ENCODE results near the gene NIPBL. TPM values are rescaled to one million over a fixed set of nuclear protein-coding genes. Genes with fewer than 3 reads are reported as not detected.
"Not testable (repeated sequence)": the region's sequence is repeated elsewhere in the genome, so short reads cannot be mapped to it uniquely, and the experiment has no call there.

NIPBL gene
- total and polyA plus RNA-seq, 7 donors, result 7.6 to 66.4 (median 53.5) TPM

GRCh38 chr5:36998578-36998977, 122.0 kb downstream of the NIPBL start:
- WGBS, 2 donors, result 87 to 89% methylated on average over 1 of the region's 1 CpG
- intact Hi-C loops (cut with DNase I), result no loop called here
- no peak overlapping the region for H3K4me3 ChIP-seq
- DNase-seq, result no peak
- no peak overlapping the region for H3K27ac ChIP-seq
- peaks cover 3 to 61% (median 11%) of the 10 kb centered on the region in 4 donors for H3K36me3 ChIP-seq
- peaks cover 0 to 7% (median 0%) of the 10 kb centered on the region in 4 donors for H3K4me1 ChIP-seq
- no peaks in the 10 kb centered on the region for H3K27me3 ChIP-seq
- no peaks in the 10 kb centered on the region for H3K9me3 ChIP-seq
- TF ChIP-seq CTCF (IDR thresholded peaks at IDR 0.05) (no peak), EP300 (IDR thresholded peaks at IDR 0.05) (no peak), POLR2A (IDR thresholded peaks at IDR 0.05) (no peak), POLR2AphosphoS5 (IDR thresholded peaks at IDR 0.05) (no peak)

- intact Hi-C loops (cut with DNase I), result loop anchor here (5.0 kb wide), 1 partner anchor 265 kb away; no protein-coding TSS in a partner anchor
- peaks cover 0 to 7% (median 0%) of the 10 kb centered on the region in 4 donors for H3K4me1 ChIP-seq
- no peaks in the 10 kb centered on the region for H3K9me3 ChIP-seq
- TF ChIP-seq CTCF (IDR thresholded peaks at IDR 0.05) (no peak), POLR2A (IDR thresholded peaks at IDR 0.05) (no peak), POLR2AphosphoS5 (IDR thresholded peaks at IDR 0.05) (no peak), EP300 (IDR thresholded peaks at IDR 0.05) (no peak)
- H3K36me3 ChIP-seq, result peaks cover 0 to 70% (median 13%) of the 10 kb centered on the region in 4 donors
- no peak overlapping the region for H3K27ac ChIP-seq
- H3K4me3 ChIP-seq, result no peak overlapping the region
- WGBS, 2 donors, result 54 to 83% methylated on average over 1 of the region's 1 CpG
- no peaks in the 10 kb centered on the region for H3K27me3 ChIP-seq
- DNase-seq, result no peak
Observed at GRCh38 chr5:37002176-37002751, 125.7 kb downstream of the NIPBL start.

- TF ChIP-seq CTCF (IDR thresholded peaks at IDR 0.05) (no peak), POLR2AphosphoS5 (IDR thresholded peaks at IDR 0.05) (no peak), POLR2A (IDR thresholded peaks at IDR 0.05) (no peak), EP300 (IDR thresholded peaks at IDR 0.05) (no peak)
- no peaks in the 10 kb centered on the region for H3K9me3 ChIP-seq
- no peaks in the 10 kb centered on the region for H3K4me1 ChIP-seq
- intact Hi-C loops (cut with DNase I), result no loop called here
- no peak overlapping the region for H3K4me3 ChIP-seq
- H3K27me3 ChIP-seq, result no peaks in the 10 kb centered on the region
- DNase-seq, result no peak
- WGBS, 2 donors, result 81 to 85% methylated on average over 6 of the region's 6 CpGs
- no peak overlapping the region for H3K27ac ChIP-seq
- H3K36me3 ChIP-seq, result peaks cover 7 to 88% (median 21%) of the 10 kb centered on the region in 4 donors
Observed at GRCh38 chr5:37005252-37005651, 128.7 kb downstream of the NIPBL start.

- H3K4me3 ChIP-seq, result no peak overlapping the region
- H3K27ac ChIP-seq, result no peak overlapping the region
- intact Hi-C loops (cut with DNase I), result no loop called here
- no peaks in the 10 kb centered on the region for H3K4me1 ChIP-seq
- WGBS, 2 donors, result 49 to 59% methylated on average over 5 of the region's 5 CpGs
- no peaks in the 10 kb centered on the region for H3K27me3 ChIP-seq
- TF ChIP-seq CTCF (IDR thresholded peaks at IDR 0.05) (peak in 3 of 4 experiments; percentile 38 to 65 (median 42)), POLR2AphosphoS5 (IDR thresholded peaks at IDR 0.05) (no peak)
- peaks cover 7 to 88% (median 20%) of the 10 kb centered on the region in 4 donors for H3K36me3 ChIP-seq
- no peak for DNase-seq
- no peaks in the 10 kb centered on the region for H3K9me3 ChIP-seq
Observed at GRCh38 chr5:37005946-37006540, 129.5 kb downstream of the NIPBL start.

- H3K27ac ChIP-seq; H3K9me3 ChIP-seq; DNase-seq; intact Hi-C loops (cut with DNase I); H3K27me3 ChIP-seq; H3K4me1 ChIP-seq; H3K4me3 ChIP-seq: not testable (repeated sequence)
- H3K36me3 ChIP-seq, result peaks cover 9 to 73% (median 29%) of the 10 kb centered on the region in 4 donors
- WGBS, 2 donors, result 97 to 98% methylated on average over 31 to 34 of the region's 34 CpGs
Observed at GRCh38 chr5:37013181-37013580, 136.6 kb downstream of the NIPBL start.
